GM18498 (cell line): ENCODE data around the gene JSRP1.
A peak's percentile ranks its signal among the peaks of the same experiment; 100 is the strongest.
"Not testable (repeated sequence)": the region's sequence is repeated elsewhere in the genome, so short reads cannot be mapped to it uniquely, and the experiment has no call there.

Source experiments
- ATAC-seq: cut with Tn5 transposase; IDR thresholded peaks from one replicate; pipeline ENCODE4 v1.9.1; 2021; ENCODE audit warnings: mild to moderate bottlenecking, moderate library complexity; ENCODE audit not compliant: unreplicated experiment

The JSRP1 gene

GRCh38 chr19:2282062-2282861 is 26.0 kb upstream of the JSRP1 start, which contains the start of gene PEAK3:
Gene PEAK3 (minus strand): TSS chr19:2282175. CDS start chr19:2280931, 1,244 bp downstream.
- ATAC-seq, result no peak

DNA sequence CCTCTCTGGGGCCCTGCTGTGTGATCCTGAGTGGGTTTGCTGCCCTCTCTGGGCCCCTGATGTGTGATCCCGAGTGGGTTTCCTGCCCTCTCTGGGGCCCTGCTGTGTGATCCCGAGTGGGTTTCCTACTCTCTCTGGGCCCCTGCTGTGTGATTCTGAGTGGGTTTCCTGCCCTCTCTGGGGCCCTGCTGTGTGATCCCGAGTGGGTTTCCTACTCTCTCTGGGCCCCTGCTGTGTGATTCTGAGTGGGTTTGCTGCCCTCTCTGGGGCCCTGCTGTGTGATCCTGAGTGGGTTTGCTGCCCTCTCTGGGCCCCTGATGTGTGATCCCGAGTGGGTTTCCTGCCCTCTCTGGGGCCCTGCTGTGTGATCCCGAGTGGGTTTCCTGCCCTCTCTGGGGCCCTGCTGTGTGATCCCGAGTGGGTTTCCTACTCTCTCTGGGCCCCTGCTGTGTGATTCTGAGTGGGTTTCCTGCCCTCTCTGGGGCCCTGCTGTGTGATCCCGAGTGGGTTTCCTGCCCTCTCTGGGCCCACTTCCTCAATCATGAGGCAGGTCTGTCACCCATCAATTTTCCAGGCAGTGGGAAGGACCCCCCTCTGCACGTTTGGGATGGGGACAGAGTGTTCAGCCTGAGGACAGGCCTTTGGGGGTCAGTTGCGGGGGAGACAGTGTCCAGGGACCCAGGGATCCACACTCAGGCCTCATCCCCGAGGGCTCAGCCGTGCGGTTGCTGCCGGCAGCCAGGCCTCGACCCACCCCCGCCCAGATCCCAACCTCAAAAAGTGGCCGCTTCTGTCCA is 25.2 kb upstream of the JSRP1 start:
- ATAC-seq, result not testable (repeated sequence)

DNA sequence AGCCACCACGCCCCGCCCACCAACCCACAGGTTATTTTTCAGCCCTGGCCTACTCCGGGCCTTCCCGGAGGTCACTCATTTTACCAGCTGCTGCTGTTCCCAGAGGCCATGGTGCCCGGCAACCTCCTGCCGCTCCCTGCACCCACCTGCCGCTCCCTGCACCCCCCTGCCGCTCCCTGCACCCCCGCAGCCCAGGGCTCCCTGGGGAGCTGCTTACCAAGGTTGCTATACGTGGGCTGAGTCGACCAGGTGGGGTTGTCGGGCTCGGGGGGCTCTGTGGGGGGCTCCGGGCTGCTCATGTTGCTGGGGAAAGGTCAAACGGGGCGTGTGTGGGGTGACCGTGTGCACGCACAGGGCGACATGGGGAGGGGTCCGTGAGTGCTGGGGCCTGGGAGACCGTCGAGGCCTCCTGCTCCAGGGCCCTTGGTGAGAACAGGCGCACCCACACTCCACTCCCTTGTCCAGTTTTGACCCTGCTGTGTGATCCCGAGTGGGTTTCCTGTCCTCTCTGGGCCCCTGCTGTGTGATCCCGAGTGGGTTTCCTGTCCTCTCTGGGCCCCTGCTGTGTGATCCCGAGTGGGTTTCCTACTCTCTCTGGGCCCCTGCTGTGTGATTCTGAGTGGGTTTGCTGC is 24.5 kb upstream of the JSRP1 start:
- ATAC-seq, result no peak

DNA sequence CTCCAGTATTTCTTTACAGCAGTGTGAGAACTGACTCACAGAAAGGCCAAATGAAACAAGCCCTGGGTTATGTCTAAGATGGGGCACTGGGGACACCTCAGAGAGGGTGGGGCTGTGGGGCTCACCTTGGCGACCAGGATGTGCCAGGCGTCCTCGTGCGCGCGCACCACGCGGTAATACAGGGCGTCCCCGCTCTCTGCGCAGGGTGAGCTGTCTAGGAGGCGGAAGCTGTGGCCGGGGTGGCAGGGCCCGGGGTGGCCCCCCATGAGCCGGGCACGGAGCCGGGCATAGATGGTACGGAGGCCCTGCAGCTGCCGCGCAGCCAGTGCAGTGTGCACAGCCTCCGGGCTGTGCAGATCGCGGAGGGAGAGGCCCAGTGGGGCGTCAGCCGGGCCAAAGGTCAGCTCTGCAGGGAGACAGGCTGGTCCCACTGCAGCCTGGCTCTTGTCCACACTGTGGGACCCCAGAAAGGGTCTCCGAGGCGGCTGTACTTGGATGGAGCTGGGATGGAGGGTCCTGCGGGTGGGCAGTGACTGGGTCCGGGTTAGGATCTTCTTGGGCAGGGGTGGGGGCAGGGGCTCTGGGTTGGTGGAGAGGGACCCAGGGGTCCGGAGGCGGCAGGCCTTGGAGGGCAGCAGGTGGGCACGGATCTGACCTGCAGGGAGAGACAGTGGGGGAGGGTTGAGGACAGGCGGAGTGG is 22.4 kb upstream of the JSRP1 start:
- no peak for ATAC-seq

GRCh38 chr19:2277138-2277537 is 20.9 kb upstream of the JSRP1 start:
- no peak for ATAC-seq

DNA sequence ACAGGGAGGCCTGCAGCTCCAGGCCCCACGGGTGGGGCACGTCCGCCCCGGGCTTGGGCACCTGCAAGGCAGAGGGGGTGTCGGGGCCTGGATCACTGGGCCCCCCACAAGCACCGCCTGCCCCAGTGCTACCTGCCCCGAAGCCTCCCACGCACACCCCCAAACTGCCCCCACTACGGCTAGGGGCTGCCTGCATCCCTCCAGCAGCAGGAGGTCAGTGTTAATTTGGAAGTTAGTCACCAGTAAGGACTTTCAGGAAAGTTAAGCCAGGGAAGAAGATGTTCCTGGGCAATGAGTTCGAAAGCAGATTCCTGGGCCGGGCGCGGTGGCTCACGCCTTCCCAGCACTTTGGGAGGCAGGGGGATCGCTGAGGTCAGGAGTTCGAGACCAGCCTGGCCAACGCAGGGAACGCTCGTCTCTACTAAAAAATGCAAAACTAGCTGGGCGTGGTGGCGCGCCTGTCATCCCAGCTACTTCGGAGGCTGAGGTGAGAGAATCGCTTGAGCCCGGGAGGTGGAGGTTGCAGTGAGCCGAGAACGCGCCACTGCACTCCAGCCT is 20.3 kb upstream of the JSRP1 start:
- ATAC-seq, result no peak

DNA sequence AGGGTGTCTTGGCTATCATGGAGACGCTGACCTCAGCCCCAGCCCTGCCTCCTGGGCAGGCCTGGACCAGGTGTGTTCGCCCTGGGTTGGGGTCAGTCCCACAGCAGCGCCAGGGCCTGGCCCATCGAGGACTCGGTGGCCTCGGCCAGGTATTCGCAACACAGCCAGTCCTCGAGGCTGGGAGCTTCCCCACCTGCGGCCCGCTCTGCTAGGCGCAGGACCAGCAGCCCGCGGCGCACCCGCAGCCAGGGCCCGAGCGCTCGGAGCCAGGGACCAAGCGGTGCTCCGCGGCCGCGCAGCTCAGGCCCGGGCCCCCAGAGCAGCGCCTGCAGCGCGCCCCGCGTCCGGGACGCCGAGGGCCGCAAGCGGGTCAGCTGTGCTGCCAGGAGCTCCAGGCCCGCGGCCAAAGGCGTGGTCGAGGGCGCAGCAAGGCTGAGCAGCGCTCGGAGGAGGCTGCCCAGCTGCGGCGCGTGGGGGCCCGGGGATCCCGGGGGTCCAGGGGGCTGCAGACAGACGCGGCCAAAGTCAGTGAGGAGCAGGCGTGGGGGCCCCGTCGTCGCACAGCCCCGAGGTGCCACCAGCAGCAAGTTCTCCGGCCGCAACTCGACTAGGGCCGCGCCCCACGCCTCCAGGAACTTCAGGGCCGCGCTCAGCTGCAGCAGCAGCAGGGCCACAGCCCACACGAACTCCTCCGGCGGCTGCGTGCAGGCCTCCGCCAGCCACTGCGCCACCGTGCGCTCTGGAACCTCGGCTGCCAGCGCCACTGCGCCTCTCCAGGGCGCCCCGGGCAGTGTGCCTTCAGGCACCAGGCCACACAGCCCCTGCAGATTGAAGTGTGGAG is 19.6 kb upstream of the JSRP1 start:
- ATAC-seq, result no peak

DNA sequence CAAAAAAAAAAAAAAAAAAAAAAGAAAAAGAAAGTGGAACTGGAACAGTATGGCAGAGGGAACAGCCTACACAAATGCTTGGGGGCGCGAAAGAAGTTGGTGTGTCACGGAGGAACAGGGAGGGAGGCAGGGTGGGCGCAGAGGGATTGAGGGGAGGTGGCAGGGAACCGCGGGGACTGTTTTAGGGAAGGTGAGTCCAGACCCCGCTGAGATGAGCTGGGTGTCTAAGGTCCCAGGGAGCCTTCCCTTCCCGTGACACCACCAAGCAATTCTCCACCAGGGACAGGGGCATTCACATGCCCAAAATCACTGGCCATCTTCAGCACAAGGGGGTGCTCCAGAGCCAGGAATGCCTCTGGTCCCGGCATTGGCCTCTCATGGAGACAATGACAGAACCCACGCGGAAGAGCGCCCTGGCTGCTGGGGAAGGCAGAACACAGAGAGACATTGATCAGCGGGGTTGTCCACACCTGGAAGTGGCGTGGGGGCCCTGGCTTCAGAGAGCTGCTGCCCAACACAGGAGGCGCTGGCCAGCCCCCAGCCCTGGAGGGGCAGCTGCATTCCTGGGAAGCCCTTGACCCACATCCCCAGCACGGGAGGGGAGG is 18.8 kb upstream of the JSRP1 start:
- no peak for ATAC-seq

DNA sequence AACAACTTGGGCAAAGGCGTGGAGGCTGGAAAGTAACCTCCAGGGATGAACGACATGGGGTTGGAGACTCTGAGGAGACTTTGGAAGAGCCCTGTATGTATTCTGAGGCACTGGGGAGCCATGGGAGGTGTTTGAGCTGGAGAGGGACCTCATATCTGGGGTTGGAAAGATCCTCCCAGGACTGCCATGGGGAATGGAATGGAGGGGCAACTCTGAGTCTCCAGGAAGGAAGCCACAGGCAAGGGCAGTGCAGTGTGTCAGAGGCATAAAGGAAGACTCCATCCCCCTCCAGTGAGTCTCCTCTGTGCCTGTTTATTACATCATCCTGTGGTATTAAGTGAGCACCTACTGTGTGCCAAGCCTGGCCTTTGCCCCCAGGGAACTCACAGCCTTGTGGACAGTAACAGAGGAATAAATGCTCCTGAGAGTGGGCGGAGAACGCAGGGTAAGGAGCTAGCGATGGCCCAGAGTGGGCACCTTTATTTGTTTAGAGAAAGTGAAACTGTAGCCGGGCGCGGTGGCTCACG is 18.0 kb upstream of the JSRP1 start:
- ATAC-seq, result no peak

DNA sequence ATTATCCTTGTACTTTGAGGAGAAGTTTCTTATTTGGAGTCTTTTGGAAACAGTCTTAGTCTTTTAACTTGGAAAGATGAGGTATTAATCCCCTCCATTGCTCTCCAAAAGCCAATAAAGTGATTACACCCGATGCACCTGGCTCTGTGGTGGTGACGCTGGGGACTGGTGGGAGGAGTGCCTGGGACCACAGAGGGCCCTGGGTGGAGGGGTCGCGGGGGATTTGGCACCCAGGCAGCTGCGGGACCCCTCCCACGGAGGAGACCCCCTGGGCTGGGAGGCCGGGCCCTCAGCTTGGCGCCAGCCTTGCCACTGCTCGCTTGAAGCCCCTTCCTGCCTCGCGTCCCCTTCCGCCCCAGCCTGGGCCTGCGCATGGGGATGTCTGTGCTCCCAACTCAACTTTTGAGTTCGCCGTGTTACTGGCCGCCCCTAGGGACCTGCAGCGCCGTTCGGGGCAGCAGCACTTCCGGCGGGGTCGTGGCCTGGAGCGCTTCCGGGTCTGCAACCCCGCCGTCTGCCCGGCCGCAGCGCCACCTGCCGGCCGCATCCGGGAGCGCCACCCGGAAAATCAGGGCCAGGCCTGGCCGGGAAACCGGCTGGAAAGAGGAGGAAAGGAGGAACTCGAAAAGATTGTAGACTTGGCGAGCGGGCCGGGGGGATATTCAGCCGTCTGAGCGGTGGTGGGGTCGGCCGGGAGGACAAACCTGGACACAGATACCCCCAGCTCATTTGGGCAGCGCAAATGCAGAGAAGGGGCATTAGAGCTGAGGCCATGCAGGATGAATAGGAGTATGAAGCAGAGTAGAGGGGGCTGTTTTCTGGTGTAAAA is 17.4 kb upstream of the JSRP1 start:
- ATAC-seq, result no peak

- no peak for ATAC-seq
These were observed 15.3 kb upstream of the JSRP1 start for GRCh38 chr19:2271234-2272103.

GRCh38 chr19:2270423-2271233 is 14.4 kb upstream of the JSRP1 start:
- no peak for ATAC-seq

- no peak for ATAC-seq
These were observed 13.9 kb upstream of the JSRP1 start for GRCh38 chr19:2270157-2270422.

DNA sequence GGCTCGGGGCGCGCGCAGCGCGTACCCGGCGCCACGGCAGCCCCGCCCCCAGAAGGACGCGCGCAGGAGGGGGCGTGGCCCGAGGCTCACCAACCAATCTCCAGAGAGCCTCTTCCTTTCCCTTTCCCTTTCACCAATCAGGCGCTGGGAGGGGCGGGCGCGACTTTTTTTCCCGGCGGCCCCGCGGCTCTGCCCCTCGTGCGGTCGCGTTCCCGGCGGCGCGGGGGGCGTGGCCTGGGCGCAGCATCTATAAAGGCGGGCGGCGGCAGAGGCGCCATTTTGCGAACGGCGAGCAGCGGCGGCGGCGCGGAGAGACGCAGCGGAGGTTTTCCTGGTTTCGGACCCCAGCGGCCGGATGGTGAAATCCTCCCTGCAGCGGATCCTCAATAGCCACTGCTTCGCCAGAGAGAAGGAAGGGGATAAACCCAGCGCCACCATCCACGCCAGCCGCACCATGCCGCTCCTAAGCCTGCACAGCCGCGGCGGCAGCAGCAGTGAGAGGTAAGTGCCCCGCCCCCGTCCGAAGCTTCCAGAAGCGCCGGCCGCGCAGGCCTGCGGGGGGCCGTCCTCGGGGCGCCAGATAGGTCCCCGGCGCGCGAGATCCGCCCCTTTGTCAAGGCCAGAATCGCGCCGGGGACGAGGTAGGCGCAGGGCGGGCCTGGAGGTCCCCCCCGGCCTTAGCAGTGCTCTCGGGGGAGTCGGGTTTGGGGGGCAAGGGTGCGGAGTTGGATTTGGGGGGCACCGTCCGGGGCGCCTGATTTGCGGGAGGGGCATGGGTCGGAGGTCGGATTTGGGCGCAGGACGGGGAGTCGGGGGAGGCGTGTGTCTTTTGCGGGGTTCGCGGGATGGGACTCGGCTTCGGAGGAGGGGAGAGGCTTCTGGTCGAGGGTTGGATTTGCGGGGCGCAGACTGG is 13.3 kb upstream of the JSRP1 start:
- ATAC-seq, result peak; percentile 68

DNA sequence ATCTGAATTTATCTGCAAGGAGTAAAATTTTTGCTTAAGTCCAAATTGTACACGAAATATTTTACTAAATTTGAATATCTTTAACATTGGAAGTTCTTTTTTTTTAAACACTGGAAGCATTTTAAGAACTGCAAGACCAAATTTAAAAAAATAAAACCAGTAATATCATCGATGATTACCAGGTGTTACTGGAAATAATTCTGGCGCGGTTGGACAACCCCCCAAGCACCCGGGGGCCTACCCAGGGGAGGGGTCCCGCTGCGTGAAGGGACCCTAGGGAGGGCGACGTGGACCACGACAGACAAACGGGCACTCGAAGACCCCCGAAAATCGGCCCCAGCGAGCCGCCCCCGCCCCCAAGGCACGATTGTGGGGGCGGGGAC is 12.6 kb upstream of the JSRP1 start:
- no peak for ATAC-seq

GRCh38 chr19:2268480-2268830 is 12.2 kb upstream of the JSRP1 start:
- no peak for ATAC-seq
